Measurements from ENCODE around the gene KIF5C.

GRCh38 chr2:148983896-148984295, 108.9 kb downstream of the KIF5C start:
- TF ChIP-seq CTCF (IDR thresholded peaks at IDR 0.05; ENCODE audit: low read depth, low read length, missing input control) (no peak), ATF3 (IDR thresholded peaks at IDR 0.05) (no peak), RAD21 (IDR thresholded peaks at IDR 0.05) (no peak), EGR1 (IDR thresholded peaks at IDR 0.05; ENCODE audit: low read depth in 2 of 2) (no peak), SP1 (IDR thresholded peaks at IDR 0.05) (no peak), REST (IDR thresholded peaks at IDR 0.05) (no peak), YY1 (IDR thresholded peaks at IDR 0.05) (no peak), NR2F2 (IDR thresholded peaks at IDR 0.05) (no peak), JUND (IDR thresholded peaks at IDR 0.05) (no peak), TAF1 (conservative IDR thresholded peaks at IDR 0.05) (no peak), GABPA (IDR thresholded peaks at IDR 0.05 in 1 of 2, conservative IDR thresholded peaks at IDR 0.05 in 1 of 2) (no peak), ZBTB33 (IDR thresholded peaks at IDR 0.05) (no peak), MAX (IDR thresholded peaks at IDR 0.05) (no peak), RXRA (IDR thresholded peaks at IDR 0.05) (no peak)
